Motor neuron (in vitro differentiated cells): Measurements from ENCODE around the gene TRIM8. TPM values are rescaled to one million over a fixed set of nuclear protein-coding genes. Genes with fewer than 3 reads are reported as not detected.

Source experiments
- ATAC-seq, 8 experiments: fragments of 200-7000 bp; cut with Tn5 transposase; replicated peaks in 6 of 8; 2 replicates each; pipeline ENCODE4 v1.8.0; 2021; ENCODE audit warnings: mild to moderate bottlenecking in 8 of 8, moderate library complexity in 8 of 8
- H3K27ac ChIP-seq, 2 donors: fragments of 250-450 bp; sonication (Bioruptor Pico); 2 replicates each; pipeline ENCODE4 v1.9.0; 2021; ENCODE audit warnings: antibody characterized with exemption in 2 of 2, mild to moderate bottlenecking in 2 of 2, moderate library complexity in 1 of 2
- H3K4me1 ChIP-seq, 2 donors: fragments of 250-450 bp; sonication (Bioruptor Pico); replicated peaks in 1 of 2; 2 replicates each; pipeline ENCODE4 v1.6.1; 2021; ENCODE audit warnings: antibody characterized with exemption in 2 of 2, mild to moderate bottlenecking in 2 of 2, moderate library complexity in 1 of 2
- H3K4me3 ChIP-seq, 5 donors: fragments of 250-450 bp; sonication (Bioruptor Pico); 2 replicates each; pipeline ENCODE4 v1.9.0; 2021; ENCODE audit warnings: antibody characterized with exemption in 5 of 5, mild to moderate bottlenecking in 5 of 5, moderate library complexity in 4 of 5
- WGBS, 10 experiments: fragments of 450-650 bp; shearing (Covaris generic); methylation state at CpG; one replicate each; pipeline ENCODE4 v1.0.0; 2022; 5-methylcytosine and 5-hydroxymethylcytosine counted together
- in situ Hi-C, 9 experiments: fragments of 400-800 bp; cut with MboI; loops; one replicate each; pipeline ENCODE4 v1.15.0; 2021; ENCODE audit warnings: low sequenced_read_pairs in 9 of 9, low pct_unique_long_range_greater_than_20kb in 2 of 9; ENCODE audit not compliant: unreplicated experiment in 9 of 9
- total RNA-seq, 8 experiments: library from RNA; unstranded; fragments of 300-600 nt; gene quantifications; 2 replicates each; pipeline versions ENCODE4 v1.2.3 to v1.2.4, GENCODE V29; 2022

TRIM8 gene
- total RNA-seq, 8 experiments from 2014 or later = 42.5 to 84.5 (median 68.6) TPM

DNA sequence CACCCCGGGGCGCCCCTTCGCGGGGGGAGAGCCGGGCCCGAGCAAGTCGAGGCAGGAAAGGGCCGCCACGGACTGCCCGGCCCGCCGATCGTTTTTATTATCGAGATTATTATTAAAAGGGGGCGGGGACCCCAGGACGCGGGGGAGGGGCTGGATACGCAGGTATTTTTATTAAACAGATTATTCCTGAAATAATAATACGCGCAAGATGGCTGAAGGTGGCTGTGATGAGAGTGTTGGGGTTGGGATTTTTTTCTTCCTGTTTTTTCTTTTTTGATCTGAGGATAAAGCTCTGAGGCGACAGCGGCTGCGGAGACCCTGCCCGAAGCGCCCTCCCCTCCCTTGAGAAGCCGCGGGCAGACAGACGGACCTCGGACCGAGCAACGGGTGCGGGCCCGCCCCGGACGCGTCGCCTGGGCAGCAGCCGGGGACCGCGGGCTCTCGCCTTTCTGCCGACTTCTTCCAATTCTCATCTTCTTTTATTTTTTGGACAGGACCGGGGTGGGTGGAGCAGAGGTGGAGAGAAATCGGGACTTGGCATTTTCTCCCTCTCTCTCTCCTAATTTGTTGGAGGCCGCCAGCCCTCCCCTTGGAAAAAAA, 1.4 kb upstream of the TRIM8 start:
- in situ Hi-C loops = no loop called here
- 0 to 2% (median 0%) methylated on average over 2 to 15 of the region's 45 CpGs; no CpG with 5 or more reads in 5 of the 10 experiments for WGBS, 10 experiments
- Histone ChIP-seq H3K27ac (peak overlapping the region; percentile 91 to 95), H3K4me1 (peaks cover 3 to 15% of the 10 kb centered on the region in 2 donors), H3K4me3 (peak overlapping the region; percentile 51 to 68 (median 66))
- ATAC-seq = peak in 4 of 8 experiments; percentile 0 to 21 (median 20)

DNA sequence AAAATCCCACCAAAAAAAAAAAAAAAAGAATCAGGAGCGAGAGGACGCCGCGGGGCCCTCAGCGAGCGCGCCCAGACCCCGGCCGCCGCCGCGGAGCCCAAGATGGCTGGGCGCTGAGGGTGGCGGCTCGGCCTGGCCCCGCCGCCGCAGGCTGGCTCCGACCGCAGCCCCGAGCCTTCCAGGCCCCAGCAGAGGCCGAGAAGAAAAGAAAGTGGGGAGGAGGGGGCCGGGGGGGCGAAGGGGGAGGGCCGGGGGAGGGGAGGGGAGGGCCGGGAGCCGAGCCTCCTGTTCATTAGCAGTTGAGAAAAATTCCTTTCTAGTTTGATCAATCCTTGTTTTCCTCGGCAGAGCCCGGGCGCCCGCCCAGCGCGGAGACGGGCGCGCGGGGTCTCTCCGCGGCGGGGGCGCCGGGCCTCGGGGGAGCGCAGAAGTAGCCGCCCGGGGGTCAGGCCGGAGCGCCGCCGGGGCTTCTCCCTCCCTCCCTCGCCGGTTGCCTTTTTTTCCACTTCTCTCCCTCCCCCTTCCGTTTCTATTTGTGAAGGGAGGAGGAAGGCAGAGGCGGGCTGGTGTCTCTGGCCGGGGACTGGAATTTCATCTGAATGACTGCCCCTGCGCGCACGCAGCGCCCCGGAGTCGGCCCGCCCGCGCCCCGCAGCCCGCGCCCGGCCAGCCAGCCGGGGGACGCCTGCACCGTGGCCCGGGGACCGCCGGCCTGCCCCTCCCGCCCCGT, 778 bp upstream of the TRIM8 start:
- Histone ChIP-seq H3K4me1 (peaks cover 10 to 21% of the 10 kb centered on the region in 2 donors), H3K27ac (peak overlapping the region; percentile 91 to 95), H3K4me3 (peak overlapping the region; percentile 51 to 68 (median 66))
- 20% methylated on average over 1 of the region's 76 CpGs; no CpG with 5 or more reads in 9 of the 10 experiments for WGBS, 10 experiments
- peak in 6 of 8 experiments; percentile 0 to 5 (median 3) for ATAC-seq
- in situ Hi-C loops = no loop called here

DNA sequence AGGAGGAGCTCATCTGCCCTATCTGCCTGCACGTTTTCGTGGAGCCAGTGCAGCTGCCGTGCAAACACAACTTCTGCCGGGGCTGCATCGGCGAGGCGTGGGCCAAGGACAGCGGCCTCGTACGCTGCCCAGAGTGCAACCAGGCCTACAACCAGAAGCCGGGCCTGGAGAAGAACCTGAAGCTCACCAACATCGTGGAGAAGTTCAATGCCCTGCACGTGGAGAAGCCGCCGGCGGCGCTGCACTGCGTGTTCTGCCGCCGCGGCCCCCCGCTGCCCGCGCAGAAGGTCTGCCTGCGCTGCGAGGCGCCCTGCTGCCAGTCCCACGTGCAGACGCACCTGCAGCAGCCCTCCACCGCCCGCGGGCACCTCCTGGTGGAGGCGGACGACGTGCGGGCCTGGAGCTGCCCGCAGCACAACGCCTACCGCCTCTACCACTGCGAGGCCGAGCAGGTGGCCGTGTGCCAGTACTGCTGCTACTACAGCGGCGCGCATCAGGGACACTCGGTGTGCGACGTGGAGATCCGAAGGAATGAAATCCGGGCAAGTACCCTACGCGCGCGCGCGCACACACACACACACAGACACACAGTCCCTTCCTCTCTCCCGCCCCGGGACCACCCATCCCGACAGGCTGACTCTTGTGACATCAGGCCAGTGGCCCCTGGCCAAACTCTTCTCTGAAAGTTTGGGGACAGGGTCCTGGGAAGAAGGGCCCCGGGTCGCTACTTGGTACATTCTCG, 538 bp downstream of the TRIM8 start:
- in situ Hi-C loops = no loop called here
- peaks cover 20 to 35% of the 10 kb centered on the region in 2 donors for H3K4me1 ChIP-seq
- WGBS, 10 experiments = 0% methylated on average over 1 of the region's 62 CpGs; no CpG with 5 or more reads in 7 of the 10 experiments
- H3K27ac ChIP-seq = peak overlapping the region; percentile 91 to 95
- ATAC-seq = peak in 7 of 8 experiments; percentile 0 to 20 (median 11)
- H3K4me3 ChIP-seq = peak overlapping the region; percentile 51 to 68 (median 66)

DNA sequence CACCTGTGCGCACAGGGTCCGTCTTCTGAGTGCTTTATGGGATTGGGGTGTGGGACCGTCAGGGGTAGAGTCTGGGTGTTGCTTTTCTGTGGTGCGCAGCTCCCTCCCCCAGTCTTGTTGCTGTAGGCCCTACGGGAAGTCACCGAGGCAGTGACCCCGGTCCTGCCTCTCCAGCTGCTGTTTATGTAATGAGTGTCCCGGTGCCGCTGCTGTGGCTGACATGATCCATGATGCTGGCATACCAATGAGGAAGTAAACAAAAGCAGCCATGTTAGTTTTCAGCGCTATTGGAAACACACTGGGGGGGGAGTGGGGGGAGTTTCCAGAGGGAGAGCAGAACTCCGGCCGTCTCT, 1.1 kb downstream of the TRIM8 start:
- Histone ChIP-seq H3K4me1 (peaks cover 24 to 40% of the 10 kb centered on the region in 2 donors), H3K27ac (peak overlapping the region; percentile 91 to 95), H3K4me3 (peak overlapping the region; percentile 51 to 68 (median 66))
- 0% methylated on average over 1 of the region's 12 CpGs; no CpG with 5 or more reads in 7 of the 10 experiments for WGBS, 10 experiments
- in situ Hi-C loops = no loop called here
- ATAC-seq = peak; percentile 0 to 4 (median 2)

DNA sequence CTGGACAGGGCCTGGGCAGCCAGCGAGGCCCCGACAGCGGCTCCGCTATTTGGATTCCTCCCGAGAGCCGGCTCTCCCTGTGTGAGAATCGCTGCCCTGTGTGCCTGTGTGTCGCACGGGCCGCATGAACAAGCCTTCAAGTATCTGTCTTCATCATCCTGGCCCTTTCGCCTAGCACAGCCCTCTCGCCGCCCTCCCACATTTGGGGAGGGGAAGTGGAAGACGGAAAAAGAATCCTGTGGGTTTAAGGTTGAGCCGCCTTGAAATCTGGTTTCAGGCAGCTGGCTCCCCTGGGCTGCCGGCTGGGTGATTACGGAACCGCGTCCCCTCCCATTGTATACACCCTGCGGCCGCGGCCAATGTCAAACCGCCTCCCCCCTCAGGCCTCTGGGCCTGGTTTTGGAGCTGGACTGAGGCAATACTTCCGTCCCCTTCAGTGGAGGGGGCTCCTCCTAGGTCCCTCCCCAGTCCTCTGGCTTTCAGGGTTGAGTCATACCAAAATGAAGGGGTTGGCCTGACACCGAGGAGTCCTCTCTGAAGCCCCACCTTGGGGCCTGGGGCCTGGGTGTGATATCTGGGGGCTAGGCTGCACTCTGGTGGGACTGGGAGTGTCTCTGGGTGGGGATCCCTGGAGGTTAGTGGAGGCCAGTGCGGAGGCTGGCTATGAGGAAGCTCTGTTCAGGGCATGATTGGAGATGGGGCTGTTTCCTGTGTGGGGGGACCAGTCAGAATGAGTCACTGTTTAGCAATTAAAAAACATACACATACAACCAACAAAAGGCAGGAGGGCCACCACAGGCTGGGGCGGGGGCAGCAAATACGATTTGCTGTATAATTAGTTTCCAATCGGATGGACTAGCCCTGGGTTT, 1.7 kb downstream of the TRIM8 start:
- ATAC-seq = peak; percentile 22 to 41 (median 28)
- in situ Hi-C loops = no loop called here
- Histone ChIP-seq H3K27ac (peak overlapping the region; percentile 91 to 95), H3K4me1 (peaks cover 30 to 46% of the 10 kb centered on the region in 2 donors), H3K4me3 (peak overlapping the region; percentile 51 to 68 (median 66))
- WGBS, 10 experiments = 0 to 20% (median 0%) methylated on average over 1 to 8 of the region's 29 CpGs; no CpG with 5 or more reads in 4 of the 10 experiments

DNA sequence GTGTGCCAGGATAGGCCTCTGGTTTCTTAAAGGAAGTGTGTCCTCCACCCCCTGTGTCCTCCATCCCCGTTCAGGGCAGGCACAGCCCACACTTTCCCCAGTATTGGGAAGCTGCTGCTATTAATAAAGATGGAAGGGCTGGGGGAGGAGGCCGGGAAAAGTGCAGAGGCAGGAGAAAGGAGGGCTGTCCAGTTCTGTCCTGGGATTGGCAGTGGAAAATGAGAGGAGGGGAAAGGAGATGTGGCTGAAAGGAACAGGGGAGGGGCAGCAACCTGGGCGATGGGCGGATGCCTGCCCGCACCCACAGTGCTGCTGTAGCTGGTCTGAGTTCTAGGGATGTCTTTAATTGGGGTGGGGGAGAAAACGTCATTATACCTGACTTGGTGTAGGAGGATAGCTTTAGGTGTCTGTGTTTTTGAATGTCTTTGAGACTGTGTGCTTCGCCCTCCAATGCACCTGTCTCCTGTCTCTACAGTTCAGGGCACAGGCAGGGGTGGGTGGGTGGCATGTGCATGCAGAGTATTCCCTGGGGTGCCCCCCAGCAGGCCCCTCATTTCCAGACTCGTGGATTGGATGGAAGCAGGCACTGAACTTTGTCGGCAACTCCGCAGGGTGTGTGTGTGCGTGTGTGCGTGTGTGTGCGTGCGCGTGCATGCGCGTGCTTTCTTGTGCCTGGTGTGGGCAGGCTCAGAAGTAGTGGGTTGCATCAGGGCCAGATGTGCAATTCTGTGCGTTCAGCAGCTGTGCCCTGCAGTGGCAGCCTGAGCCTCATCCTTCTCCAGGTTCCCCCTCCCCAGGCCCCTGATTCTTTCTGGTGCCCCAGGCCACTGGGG, 2.5 kb downstream of the TRIM8 start:
- 0 to 29% (median 0%) methylated on average over 1 to 3 of the region's 18 CpGs; no CpG with 5 or more reads in 4 of the 10 experiments for WGBS, 10 experiments
- peaks cover 39 to 48% of the 10 kb centered on the region in 2 donors for H3K4me1 ChIP-seq
- in situ Hi-C loops = no loop called here
- H3K4me3 ChIP-seq = peak overlapping the region; percentile 51 to 68 (median 66)
- peak in 5 of 8 experiments; percentile 0 to 15 (median 7) for ATAC-seq
- peak overlapping the region; percentile 91 to 95 for H3K27ac ChIP-seq

DNA sequence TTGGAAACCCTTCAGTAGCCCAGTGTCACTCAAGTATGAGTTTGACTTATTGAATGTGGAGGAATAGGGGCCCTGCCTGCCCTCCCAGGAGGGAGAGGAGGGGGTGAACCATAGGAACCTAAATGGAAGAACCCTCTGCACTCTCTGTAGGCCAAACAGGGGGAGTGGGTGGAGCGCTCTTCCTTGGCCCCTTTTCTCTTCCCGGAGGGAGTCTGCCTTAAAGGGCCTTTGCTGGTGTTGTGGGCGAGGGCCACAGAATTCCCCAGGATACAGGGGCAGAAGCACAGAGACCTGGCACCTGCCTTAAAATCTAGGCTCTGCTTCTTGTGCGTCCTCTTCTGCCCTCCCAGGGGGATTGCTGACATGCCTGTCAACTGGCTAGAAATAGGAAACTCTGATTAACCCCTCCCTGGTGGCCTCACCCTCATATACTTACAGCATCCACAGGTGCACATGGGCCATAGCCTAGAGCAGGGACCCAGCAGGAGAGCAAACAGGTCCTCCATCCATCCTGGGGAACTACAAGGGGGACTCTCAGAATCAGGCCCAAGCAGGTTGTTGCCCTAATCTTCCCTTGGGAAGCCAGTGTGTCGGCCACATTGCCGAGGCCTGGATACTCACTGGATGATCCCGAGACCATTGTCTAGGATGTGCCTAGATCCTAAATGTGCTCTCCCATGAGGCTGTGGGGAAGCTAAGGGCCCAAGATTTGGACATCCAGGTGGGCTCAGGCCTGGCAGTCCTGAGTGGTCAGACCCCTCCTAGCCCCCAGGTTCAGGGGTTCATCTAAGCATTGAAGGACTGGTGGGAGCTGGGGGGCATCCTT, 3.4 kb downstream of the TRIM8 start:
- H3K27ac ChIP-seq = peak overlapping the region in 1 of 2 donors; percentile 95
- WGBS, 10 experiments = 0 to 100% (median 40%) methylated on average over 1 to 3 of the region's 7 CpGs; no CpG with 5 or more reads in 2 of the 10 experiments
- ATAC-seq = no peak
- in situ Hi-C loops = no loop called here
- H3K4me3 ChIP-seq = peak overlapping the region; percentile 51 to 68 (median 66)
- peaks cover 45 to 48% of the 10 kb centered on the region in 2 donors for H3K4me1 ChIP-seq

DNA sequence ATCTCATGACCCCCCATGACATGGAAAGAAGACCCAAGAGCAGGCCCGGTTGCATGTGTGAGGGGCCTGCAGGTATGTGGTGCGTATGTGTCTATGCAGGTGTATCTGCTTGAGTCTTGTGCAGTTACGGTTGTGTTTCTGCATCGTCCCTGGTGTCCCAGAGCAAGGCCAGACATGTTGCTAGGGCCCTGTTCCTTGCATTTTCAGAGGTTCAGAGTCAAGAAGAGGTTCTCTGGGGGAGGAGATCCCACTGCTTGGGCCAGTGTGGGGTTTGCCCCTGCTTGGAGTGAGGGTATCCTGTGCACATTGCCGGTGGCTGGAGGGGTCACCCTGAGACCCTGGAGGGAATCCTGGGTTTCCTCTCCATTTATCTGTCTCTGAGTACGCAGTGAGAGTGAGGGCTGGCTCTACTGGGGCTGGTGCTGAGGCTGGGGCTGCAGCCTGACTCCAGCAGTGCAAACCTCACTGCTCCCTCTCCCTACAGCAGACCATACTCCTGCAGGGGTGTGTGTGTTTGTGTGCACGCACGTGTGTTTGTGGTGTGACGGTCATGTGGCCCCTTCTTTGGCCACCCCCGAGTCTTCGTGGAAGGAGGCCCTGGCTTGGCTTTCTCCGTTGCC, 4.1 kb downstream of the TRIM8 start:
- in situ Hi-C loops = no loop called here
- H3K4me3 ChIP-seq = peak overlapping the region; percentile 12 to 68 (median 64)
- peaks cover 45 to 48% of the 10 kb centered on the region in 2 donors for H3K4me1 ChIP-seq
- ATAC-seq = no peak
- peak overlapping the region; percentile 85 to 95 for H3K27ac ChIP-seq
- WGBS, 10 experiments = 20 to 96% (median 57%) methylated on average over 1 to 4 of the region's 12 CpGs; no CpG with 5 or more reads in 6 of the 10 experiments

DNA sequence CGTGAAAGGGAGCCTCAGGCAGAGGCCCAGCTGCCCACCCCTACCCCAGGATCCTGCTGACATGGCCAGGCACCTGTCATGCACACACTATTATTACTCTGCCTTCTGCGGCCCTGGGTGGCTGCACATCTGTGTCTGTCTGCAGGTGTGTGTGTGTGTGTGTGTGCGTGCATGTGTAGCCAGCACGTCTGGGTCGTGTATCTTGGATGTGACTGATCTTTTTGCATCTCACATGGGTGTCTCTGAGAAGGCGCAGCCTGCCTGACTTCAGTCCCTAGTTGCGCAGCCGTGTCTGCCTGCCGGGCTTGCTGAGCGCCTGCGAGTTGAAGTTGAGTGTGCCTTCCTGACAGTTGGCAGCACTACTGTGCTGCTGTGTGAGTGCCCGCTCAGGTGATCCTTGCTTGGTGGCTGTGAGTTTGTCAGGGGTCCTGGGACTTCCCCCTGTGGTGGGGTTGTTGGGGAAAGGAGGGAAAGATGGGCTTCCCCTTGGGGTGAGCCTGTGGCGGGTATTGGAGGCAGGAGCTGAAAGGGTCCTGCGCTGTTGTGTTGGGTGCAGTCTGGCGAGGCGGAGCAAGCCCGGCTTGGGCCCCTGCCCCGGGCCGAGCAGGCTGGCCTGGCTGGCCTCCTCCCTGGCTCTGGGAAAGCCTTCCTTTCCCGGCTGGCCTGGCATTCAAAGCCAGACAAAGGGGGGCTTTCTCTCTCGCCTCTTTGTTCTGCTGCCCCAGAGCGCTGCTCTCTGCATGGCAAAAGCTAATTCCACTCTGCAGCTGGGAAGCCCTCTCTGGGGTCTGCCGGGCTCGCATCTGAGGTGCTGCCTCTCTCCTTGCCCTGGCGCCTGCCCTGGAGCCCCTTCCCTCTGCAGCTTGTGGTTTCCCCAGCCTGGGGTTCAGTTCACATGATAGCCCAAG, 4.9 kb downstream of the TRIM8 start:
- WGBS, 10 experiments = 20 to 100% (median 38%) methylated on average over 1 to 8 of the region's 25 CpGs; no CpG with 5 or more reads in 4 of the 10 experiments
- Histone ChIP-seq H3K27ac (peak overlapping the region; percentile 85 to 95), H3K4me1 (peaks cover 45 to 48% of the 10 kb centered on the region in 2 donors), H3K4me3 (peak overlapping the region; percentile 12 to 68 (median 64))
- in situ Hi-C loops = no loop called here
- peak in 2 of 8 experiments; percentile 1 for ATAC-seq
